HG03139 (cell line): ENCODE measurements around the gene ARHGAP15.
"Not testable (repeated sequence)": the region's sequence is repeated elsewhere in the genome, so short reads cannot be mapped to it uniquely, and the experiment has no call there.

Experiments
- ATAC-seq: cut with Tn5 transposase; IDR thresholded peaks from one replicate; pipeline ENCODE4 v1.9.1; 2021; ENCODE audit not compliant: unreplicated experiment

ARHGAP15 gene

DNA sequence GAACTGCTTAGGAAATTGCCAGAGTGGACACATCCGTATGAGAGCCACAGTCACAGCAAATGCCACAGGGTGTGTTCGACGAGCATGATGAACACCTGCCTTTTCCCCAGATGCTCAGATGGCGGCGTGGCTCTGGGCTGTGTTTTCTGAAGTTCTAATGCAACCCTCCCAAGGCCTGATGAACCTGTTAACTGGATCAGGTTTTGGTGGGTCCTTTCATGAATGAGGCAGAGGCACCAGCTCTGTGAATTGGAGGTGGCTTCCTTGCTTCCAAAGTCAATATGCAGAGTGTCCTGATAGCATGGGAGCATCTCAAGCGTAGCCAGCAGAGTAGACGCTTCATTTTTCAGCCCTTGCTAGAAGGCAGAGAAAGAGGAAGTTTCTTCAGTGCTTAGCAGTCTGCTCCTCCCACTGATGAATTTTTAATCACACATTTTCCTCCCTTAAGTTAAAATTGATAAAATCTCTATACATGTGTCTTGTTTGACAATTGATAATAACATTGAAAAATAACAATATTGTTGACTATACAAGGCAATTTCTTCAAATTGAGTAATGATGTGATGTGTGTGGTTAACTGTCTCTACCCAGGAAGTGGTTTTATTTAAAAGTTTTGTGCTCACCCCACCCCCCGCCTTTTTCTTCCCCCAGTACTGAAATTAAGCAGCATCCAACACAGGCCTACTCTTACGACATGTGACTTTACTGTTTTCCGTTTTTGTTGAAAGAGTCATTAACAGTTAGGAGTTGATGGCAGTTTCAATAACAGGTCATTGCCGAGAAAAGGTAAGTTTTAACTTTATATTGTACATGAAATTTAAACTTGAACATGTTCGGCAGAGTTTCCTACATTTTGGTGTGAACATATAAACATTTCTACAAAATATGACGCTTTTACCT lies at the start of gene ARHGAP15:
ARHGAP15 (plus strand) TSS at position 739 of the 900 bp plus-strand sequence.
- ATAC-seq: peak; percentile 87

- ATAC-seq: no peak
Observed at GRCh38 chr2:143081616-143082015, 47.6 kb upstream of the ARHGAP15 start.

- no peak for ATAC-seq
Observed at GRCh38 chr2:143083636-143084035, 45.6 kb upstream of the ARHGAP15 start.

- no peak for ATAC-seq
Observed at GRCh38 chr2:143084462-143084861, 44.8 kb upstream of the ARHGAP15 start.

DNA sequence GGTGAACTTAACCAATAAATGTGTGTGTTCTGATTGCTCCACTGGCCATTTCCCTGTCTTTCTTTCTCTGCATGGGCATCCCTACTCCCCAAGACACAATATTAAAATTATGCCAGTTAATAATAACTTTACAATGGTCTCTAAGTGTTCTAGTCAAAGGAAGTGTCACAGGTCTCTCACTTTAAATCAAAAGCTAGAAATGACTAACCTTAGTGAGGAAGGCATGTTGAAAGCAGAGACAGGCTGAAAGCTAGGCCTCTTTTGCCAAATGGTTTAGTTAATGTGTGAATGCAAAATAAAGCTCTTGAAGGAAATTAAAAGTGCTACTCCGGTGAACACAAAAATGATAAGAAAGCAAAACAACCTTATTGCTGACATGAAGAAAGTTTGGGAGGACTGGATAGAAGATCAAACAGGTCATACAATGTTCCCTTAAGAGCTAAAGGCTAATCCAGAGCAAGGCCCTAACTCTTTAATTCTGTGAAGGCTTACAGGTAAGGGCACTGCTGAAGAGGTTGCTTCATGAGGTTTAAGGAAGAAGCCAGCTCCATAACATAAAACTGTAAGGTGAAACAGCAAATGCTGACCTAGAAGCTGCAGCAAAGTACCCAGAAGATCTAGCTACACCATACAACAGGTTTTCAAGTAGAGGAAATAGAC lies 44.0 kb upstream of the ARHGAP15 start:
- no peak for ATAC-seq

GRCh38 chr2:143087033-143087432 lies 42.2 kb upstream of the ARHGAP15 start:
- no peak for ATAC-seq

DNA sequence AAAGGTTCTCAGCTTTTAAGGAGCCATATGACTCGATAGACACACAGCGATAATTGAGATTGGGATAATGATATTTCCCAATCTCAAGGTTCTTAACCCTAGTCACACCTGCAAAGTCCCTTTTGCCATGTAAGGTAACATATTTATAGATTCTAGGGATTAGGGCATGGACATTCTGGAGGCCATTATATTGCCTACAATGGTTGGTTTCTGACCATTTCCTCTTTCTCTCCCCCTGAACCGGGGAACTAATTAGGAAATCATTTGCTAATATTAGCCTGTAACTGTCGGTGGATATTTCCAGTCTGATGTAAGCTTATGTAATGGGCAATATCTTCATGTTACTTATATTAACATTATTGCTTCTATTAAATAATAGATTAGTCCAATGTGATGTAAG lies 40.8 kb upstream of the ARHGAP15 start:
- ATAC-seq: no peak

DNA sequence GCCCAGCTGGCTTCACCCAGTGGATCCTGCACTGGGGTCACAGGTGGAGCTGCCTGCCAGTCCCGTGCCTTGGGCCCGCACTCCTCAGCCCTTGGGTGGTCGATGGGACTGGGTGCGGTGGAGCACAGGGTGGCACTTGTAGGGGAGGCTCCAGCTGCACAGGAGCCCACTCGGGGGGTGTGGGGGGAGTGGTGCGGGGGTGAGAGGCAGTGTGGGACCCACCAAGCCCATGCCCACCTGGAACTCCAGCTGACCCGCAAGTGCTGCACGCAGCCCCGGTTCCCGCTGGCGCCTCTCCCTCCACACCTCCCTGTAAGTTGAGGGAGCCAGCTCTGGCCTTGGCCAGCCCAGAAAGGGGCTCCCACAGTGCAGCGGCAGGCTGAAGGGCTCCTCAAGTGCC lies 39.7 kb upstream of the ARHGAP15 start:
- ATAC-seq: not testable (repeated sequence)

- ATAC-seq: peak; percentile 87
Observed at GRCh38 chr2:143110758-143111428, 18.3 kb upstream of the ARHGAP15 start.

DNA sequence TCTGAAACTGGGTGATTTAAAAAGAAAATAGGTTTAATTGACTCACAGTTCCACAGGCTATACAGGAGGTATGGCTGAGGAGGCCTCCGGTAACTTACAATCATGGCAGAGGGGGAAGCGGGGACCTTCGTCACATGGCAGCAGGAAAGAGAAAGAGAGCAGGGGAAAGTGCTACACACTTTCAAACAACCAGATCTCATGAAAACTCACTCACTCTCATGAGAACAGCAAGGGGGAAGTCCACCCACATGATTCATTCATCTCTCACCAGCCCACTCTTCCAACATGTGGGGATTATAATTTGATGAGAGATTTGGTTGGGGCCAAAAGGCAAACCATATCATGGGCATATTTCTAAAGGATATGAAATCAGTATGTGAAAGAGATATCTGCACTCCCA lies 12.0 kb upstream of the ARHGAP15 start:
- ATAC-seq: no peak

GRCh38 chr2:143121079-143121478 lies 8.1 kb upstream of the ARHGAP15 start:
- peak; percentile 73 for ATAC-seq

- ATAC-seq: no peak
Observed at GRCh38 chr2:143121957-143122356, 7.3 kb upstream of the ARHGAP15 start.

DNA sequence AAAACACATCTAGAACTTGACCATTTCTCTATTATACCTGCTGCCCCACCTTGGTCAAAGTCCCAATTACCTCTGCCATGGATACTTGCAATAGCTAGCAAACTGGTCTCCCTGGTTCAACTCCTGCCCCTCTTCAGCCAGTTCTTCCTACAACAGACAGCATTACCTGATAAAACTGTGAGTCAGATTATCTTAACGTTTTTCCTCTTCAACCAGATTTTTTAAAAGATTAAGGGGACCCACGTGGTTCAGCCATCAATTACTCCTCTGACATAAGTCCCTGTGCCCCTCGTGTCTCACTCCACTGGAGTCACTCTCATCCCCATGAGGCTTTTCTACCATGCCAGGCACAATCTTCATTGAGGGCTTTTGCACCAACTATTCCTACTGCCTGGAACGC lies 5.3 kb upstream of the ARHGAP15 start:
- no peak for ATAC-seq

- ATAC-seq: no peak
Observed at GRCh38 chr2:143124445-143124844, 4.8 kb upstream of the ARHGAP15 start.

DNA sequence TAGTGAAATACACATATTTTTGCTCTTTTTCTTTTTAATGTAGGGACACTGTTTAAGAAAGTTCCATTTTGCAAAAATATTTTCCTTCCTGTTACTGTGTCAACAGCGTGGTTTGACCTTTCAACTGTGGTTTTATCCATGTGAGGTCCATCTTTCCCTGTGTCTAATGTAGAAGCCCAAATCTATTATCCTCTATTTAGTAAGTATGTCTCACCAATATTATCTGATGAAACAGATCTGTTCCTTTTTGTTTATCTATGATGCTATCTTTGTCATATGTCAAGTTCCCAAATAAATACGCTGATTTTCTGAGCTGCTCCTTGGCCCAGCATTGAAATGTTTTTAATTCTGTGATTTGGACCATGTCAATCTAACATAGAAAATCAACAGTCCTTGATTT lies 3.5 kb upstream of the ARHGAP15 start:
- ATAC-seq: no peak

GRCh38 chr2:143132355-143132754 lies 3.1 kb downstream of the ARHGAP15 start:
- no peak for ATAC-seq

- ATAC-seq: no peak
Observed at GRCh38 chr2:143133783-143134182, 4.6 kb downstream of the ARHGAP15 start.

- ATAC-seq: no peak
Observed at GRCh38 chr2:143138292-143138691, 9.1 kb downstream of the ARHGAP15 start.

- ATAC-seq: no peak
Observed at GRCh38 chr2:143139835-143140393, 10.7 kb downstream of the ARHGAP15 start.

DNA sequence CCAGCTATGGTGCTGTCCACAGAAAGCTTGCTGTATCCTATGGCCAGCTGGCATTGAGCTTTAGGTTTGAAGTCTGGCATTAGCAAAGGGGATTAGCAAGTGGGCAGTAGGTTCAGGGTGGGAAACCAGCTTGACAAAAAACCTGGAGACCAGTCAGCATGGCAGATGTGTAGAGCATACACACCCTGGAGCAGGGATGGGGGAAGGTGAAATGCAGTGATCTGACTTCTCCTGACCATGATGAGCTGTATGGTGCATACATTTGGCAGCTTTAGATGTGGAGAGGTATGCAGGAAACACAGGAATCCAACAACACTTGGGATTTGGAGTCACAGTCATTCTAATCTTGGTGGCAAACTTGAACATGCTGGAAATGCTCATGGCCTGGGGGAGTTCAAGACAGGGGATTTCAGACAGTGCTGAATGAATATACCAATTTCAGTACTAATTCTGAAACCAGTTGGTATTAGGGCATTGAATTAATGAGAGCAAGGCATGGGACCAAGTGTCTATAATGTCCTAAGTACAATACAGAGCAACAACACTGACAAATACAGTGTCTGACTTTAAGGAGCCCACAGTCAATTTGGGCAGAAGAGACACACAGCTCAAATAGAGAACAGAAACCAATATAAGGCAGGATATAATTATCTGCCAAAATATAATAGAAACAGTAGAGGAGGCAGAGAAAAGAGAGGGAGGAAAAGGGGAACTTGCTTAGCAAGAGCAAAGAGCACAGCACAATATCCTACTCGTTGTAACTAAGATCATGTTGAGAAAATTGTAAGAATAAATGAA lies 11.8 kb downstream of the ARHGAP15 start:
- ATAC-seq: peak; percentile 72

- no peak for ATAC-seq
Observed at GRCh38 chr2:143142598-143142997, 13.4 kb downstream of the ARHGAP15 start.
